Measurements from ENCODE around the gene ETNK2. TPM values are rescaled to one million over a fixed set of nuclear protein-coding genes. Genes with fewer than 3 reads are reported as not detected.

Gene ETNK2
- total RNA-seq, 1 donor from 2014 or later = 4.5 TPM

GRCh38 chr1:204192046-204192445 lies 40.2 kb upstream of the ETNK2 start:
- intact Hi-C loops (cut with DNase I) = no loop called here
- DNase-seq (no peak), ATAC-seq (no peak)
- Histone ChIP-seq H3K4me3 (no peak overlapping the region), H3K9me3 (no peaks in the 10 kb centered on the region), H3K36me3 (no peaks in the 10 kb centered on the region), H3K27ac (no peak overlapping the region), H3K27me3 (ENCODE audit: low read depth) (peaks cover 37% of the 10 kb centered on the region), H3K4me1 (peaks cover 11% of the 10 kb centered on the region)
- no peak for TF ChIP-seq CTCF (IDR thresholded peaks at IDR 0.05)

- DNase-seq = no peak
- peaks cover 42% of the 10 kb centered on the region for H3K27me3 ChIP-seq (ENCODE audit: low read depth)
Observed at GRCh38 chr1:204191456-204191855, 39.6 kb upstream of the ETNK2 start.

GRCh38 chr1:204190212-204191211 lies 38.7 kb upstream of the ETNK2 start:
- peak overlapping the region; percentile 30 for H3K4me3 ChIP-seq
- H3K9me3 ChIP-seq = no peaks in the 10 kb centered on the region
- H3K27ac ChIP-seq = no peak overlapping the region
- intact Hi-C loops (cut with DNase I) = no loop called here
- H3K27me3 ChIP-seq (ENCODE audit: low read depth) = peaks cover 50% of the 10 kb centered on the region
- H3K36me3 ChIP-seq = no peaks in the 10 kb centered on the region
- ATAC-seq (peak; percentile 41 to 57), DNase-seq (no peak)
- peaks cover 11% of the 10 kb centered on the region for H3K4me1 ChIP-seq
- no peak for TF ChIP-seq CTCF (IDR thresholded peaks at IDR 0.05)

More at GRCh38 chr1:204191456-204191855, 39.6 kb upstream of the ETNK2 start:
- no peak for ATAC-seq
- Histone ChIP-seq H3K27ac (no peak overlapping the region), H3K9me3 (no peaks in the 10 kb centered on the region), H3K36me3 (no peaks in the 10 kb centered on the region), H3K4me1 (peaks cover 11% of the 10 kb centered on the region), H3K4me3 (no peak overlapping the region)
- TF ChIP-seq CTCF (IDR thresholded peaks at IDR 0.05) = no peak
- intact Hi-C loops (cut with DNase I) = no loop called here

GRCh38 chr1:204188959-204189639 lies 37.3 kb upstream of the ETNK2 start:
- intact Hi-C loops (cut with DNase I) = no loop called here
- H3K9me3 ChIP-seq = no peaks in the 10 kb centered on the region
- no peak for DNase-seq
- ATAC-seq = no peak
- no peak for TF ChIP-seq CTCF (IDR thresholded peaks at IDR 0.05)
- no peak overlapping the region for H3K27ac ChIP-seq
- no peaks in the 10 kb centered on the region for H3K36me3 ChIP-seq
- no peak overlapping the region for H3K4me3 ChIP-seq
- peaks cover 50% of the 10 kb centered on the region for H3K27me3 ChIP-seq (ENCODE audit: low read depth)
- peaks cover 11% of the 10 kb centered on the region for H3K4me1 ChIP-seq

GRCh38 chr1:204186597-204186996 lies 34.8 kb upstream of the ETNK2 start:
- TF ChIP-seq CTCF (IDR thresholded peaks at IDR 0.05) = no peak
- H3K27ac ChIP-seq = no peak overlapping the region
- H3K9me3 ChIP-seq = no peaks in the 10 kb centered on the region
- intact Hi-C loops (cut with DNase I) = no loop called here
- H3K36me3 ChIP-seq = no peaks in the 10 kb centered on the region
- H3K4me3 ChIP-seq = no peak overlapping the region
- peaks cover 46% of the 10 kb centered on the region for H3K27me3 ChIP-seq (ENCODE audit: low read depth)
- DNase-seq (no peak), ATAC-seq (no peak)
- peaks cover 11% of the 10 kb centered on the region for H3K4me1 ChIP-seq

All from lower lobe of right lung (tissue), 2 donors.